SH-SY5Y (cell line): ENCODE data around the gene RBM6.

Source experiments
- GATA2 ChIP-seq: IDR thresholded peaks from 2 replicates; pipeline ENCODE4 v1.6.1; 2011; ENCODE audit warnings: mild to moderate bottlenecking, low read depth, low read length
- GATA3 ChIP-seq: IDR thresholded peaks from 2 replicates; pipeline ENCODE4 v1.6.1; 2011; ENCODE audit warnings: low read depth, mild to moderate bottlenecking, low read length, moderate library complexity

DNA sequence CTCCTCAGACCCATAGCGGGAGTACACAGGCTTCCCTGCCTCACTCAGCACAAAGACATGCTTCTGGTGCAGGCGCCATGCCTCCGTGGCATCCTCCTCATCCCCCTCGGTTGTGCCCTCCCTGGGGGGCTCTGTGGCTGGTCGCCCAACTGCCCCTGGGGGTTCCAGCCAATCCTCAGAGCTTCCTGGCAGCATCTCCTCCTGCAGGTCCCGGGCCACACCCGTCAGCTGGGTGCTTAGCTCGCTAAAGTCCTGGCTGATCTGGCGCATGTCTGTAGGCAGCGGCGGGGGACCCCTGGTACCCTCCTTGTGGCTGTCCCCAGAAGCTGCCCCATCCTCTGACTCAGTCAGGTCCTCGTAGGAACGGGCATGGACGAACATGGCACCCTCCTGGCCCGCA lies 28.3 kb upstream of the RBM6 start:
- TF ChIP-seq GATA3: no peak
- TF ChIP-seq GATA2: no peak
